ENCODE data around the gene SLC6A19.

SLC6A19 gene

DNA sequence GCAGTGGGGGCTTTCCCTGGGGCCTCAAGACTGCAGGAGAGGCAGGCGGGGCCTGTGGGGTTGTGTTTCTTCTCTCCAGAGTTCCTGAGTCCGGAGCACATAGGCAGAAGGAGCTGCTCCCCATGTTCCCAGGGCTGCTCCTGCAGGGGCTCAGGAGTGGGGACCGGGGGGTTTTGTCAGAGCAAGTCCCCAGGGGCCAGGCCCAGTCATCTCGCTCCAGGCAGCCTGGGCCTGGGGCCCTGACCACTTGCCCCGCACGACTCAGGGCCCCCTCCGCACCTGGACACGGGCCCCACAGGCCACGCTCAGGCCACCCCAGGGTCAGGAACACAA lies 22.0 kb upstream of the SLC6A19 start:
- DNase-seq (ENCODE audit: low read depth in 2 of 3, low spot score in 2 of 3), result no peak

DNA sequence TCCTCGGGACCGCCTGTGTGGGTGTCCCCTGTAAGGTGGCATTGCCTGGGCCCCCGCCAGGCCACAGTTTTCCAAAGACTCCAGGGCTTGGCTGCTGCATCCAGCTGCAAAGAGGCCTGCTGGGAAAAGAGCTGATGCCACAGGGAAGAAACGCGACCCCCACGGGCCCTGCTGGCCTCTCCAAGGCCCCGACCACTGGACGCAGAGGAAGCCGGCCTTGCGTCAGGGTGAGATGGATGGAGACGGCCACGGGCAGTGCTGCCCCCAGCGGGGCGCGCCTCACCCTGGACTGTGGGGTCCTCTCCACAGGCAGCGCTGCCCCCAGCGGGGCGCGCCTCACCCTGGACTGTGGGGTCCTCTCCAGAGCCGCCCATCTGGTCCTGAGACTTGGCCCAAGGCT lies 21.3 kb upstream of the SLC6A19 start:
- DNase-seq (ENCODE audit: low read depth in 2 of 3, low spot score in 2 of 3), result no peak

DNA sequence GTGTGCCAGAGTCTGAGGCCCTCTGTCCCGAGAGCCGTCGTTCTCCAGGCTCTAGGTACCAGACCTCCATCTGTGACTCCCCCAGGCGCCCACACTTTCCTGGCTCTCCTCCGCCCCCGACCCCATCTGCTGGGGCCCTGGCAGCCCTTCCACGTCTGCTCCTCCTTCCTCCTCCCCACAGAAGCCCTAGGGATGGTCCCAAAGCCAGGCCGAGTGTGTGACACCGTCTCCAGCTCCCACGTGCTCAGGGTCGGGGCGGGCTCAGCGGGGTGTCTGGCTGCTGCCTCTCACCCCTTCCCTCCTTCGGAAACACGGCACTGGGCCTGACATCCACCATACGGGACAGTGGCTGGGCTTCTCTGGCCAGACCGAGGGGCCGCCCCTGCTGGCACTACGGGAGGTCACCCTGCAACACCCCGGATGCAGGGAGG lies 20.5 kb upstream of the SLC6A19 start:
- no peak for DNase-seq (ENCODE audit: low read depth in 2 of 3, low spot score in 2 of 3)

DNA sequence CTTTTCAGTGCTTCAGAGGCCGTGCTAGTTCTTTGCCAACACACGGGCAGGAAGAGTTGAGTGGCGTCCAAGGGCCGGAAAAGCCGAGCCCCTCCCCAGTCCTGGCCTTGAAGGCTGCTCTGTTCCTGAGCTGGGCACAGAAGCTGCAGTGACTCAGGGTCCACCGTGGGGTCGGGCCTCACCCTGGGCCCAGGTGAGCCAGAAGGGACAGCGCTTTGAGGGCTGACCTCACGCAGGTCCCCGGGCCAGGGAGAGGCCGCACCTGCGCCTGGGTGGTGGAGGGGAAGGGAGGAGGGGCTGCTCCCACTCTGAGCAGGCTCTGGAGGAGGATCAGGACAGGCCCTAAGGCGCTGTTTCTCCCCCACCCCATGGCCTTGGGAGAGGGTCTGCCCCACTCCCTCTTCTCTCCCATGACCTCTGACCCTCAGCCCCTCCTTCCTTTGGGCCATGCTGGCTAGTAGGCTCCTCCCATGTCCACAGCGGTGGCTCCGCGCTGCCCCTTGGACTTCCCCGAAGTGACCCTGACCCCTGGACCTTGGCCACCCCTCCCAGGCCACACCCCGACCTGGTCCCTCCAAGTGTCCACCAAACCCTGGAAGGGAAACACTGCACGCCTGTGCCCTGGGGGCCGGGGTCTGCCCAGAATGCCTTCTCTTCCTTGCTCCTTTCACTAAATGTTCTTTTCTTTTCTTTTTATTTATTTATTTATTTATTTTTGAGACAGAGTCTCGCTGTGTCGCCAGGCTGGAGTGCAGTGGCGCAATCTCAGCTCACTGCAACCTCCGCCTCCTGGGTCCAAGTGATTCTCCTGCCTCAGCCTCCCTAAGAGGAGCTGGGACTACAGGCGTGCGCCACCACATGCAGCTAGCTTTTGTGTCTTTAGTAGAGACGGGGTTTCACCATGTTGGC lies 19.7 kb upstream of the SLC6A19 start:
- DNase-seq (ENCODE audit: low read depth in 2 of 3, low spot score in 2 of 3), result no peak

DNA sequence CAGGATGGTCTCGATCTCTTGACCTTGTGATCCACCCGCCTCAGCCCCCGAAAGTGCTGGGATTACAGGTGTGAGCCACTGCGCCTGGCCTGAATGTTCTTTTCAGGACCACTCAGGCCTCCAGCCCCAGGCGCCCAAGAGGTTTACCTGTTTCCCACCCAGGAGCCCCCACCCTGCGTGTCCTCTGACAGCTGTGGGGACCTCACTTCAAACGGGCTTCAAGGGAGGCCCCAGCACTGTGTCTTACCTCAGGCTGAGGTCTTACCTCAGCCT lies 19.1 kb upstream of the SLC6A19 start:
- DNase-seq (ENCODE audit: low read depth in 2 of 3, low spot score in 2 of 3), result no peak

DNA sequence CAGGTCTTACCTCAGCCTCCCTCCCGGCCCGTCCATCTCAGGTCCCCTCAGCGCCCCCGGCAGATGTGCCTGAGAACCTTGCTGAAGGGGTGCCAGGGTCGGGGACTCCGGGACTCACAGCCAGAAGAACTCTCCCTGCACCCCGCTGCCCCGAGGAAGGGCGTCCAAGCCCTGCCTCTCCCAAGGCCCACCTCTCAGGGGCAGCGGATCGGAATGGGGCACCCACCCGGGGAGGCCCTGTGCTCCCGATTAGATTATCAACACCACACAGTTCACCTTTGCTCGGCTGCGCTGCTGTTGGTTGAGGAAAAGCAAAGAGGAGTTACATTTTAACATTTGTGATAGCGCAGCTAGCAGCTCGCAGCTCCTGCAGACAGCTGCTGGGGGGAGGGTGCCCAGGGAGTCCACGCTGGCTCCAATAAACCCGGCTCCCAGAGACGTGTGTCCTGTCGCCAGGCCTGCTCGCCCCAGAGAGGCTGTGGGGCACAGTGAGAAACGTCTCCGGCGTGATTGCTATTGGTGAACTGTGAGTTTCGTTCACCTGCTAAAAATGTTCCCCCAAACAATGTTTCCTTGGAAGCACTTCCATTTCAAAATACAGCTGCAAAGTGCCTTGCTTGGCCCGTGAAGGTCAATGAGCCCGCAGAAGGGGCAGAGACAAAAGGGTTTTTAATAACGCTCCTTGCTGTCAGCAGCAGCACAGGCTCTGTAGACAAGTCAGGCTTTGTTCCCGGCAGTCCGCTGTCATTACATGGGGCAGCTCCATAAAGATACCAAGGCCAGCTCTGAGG lies 18.6 kb upstream of the SLC6A19 start:
- DNase-seq (ENCODE audit: low read depth in 2 of 3, low spot score in 2 of 3), result no peak

DNA sequence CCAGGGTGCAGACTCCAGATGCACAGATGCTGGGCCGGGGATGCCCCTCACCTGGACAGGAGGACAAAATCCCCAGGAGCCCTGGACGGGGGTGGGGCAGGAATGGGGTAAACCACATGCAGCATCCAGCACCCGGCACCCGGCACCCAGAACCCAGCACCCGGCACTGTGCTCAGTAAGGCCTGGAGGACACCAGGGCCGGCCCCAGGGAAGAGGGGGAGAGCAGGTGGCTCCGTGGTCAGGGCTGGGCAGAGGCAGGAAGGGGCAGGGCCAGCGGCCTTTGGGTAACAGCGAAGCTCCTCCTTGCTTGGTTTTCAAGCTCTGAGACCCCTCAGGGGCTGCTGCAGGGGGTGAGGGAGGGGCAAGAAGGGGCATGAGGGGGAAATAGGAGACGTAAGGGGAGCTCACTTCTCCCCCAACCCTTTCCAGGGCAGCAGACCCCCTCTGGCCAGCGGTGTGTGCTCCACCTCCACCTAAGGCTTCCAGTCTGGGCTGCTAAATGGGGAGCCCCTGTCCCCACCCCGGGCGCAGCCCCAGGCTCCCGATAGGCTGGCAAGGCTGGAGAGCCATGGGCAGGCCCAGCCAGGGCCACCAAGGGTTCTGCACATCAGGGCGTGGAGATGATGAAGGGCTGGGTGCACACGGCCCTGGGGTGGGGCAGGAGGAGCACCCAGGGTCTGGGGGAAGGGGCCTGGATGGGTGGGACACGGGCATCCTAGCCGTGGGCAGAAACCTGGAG lies 17.8 kb upstream of the SLC6A19 start:
- DNase-seq (ENCODE audit: low read depth in 2 of 3, low spot score in 2 of 3), result no peak

DNA sequence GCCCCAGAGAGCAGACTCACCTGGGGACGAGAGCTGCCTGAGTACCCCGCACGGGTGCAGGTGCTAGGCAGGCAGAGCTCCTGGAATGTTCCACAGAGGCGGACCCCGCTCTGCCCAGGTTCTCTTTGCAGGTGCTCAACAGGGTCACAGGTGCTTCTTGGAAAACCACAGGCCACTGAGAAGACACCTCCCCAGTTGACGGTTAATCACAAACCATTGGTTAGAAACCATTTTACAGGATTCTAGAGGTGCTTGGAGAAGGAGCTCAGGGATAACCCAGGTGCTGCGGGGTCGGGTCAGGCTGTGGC lies 17.3 kb upstream of the SLC6A19 start:
- DNase-seq (ENCODE audit: low read depth in 2 of 3, low spot score in 2 of 3), result no peak

DNA sequence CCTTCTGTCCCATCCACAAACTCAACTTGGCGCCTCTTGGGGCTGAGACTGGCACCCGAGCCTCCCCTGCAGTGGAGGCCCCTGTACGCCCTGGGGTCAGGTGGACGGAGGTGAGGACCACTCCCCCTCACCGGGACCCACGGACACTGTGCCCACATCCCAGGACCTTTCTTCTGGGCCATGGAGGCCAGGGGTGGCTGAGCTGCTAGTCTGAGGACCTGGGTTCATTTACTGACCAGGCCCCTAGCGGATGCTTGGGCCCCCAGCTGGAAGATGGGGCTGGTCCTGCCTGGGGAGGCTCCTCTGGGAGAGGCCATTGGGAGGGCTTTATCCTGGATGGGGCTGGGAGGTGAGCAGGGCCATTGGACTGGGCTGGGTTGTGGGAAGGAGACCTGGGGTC lies 16.9 kb upstream of the SLC6A19 start:
- DNase-seq (ENCODE audit: low read depth in 2 of 3, low spot score in 2 of 3), result no peak

DNA sequence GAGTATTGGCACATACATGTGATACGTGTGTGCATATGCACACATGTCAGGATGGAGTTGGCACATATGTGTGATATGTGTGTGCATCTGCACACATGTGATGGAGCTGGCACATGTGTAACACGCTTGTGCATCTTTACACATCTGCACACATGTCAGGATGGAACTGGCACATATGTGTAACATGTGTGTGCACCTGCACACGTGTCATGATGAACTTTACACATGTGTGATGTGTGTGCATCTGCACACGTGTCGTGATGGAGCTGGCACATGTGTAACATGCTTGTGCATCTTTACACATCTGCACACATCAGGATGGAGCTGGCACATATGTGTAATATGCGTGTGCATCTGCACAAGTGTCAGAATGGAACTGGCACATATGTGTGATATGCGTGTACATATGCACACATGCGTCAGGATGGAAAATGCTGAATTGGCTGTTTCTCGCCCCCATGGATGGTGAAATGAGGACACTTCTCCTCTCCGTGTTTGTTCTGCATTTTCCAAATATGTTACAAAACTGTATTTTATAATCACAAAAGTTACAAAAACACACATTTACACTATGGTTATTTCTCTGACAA lies 16.3 kb upstream of the SLC6A19 start:
- DNase-seq (ENCODE audit: low read depth in 2 of 3, low spot score in 2 of 3), result no peak

DNA sequence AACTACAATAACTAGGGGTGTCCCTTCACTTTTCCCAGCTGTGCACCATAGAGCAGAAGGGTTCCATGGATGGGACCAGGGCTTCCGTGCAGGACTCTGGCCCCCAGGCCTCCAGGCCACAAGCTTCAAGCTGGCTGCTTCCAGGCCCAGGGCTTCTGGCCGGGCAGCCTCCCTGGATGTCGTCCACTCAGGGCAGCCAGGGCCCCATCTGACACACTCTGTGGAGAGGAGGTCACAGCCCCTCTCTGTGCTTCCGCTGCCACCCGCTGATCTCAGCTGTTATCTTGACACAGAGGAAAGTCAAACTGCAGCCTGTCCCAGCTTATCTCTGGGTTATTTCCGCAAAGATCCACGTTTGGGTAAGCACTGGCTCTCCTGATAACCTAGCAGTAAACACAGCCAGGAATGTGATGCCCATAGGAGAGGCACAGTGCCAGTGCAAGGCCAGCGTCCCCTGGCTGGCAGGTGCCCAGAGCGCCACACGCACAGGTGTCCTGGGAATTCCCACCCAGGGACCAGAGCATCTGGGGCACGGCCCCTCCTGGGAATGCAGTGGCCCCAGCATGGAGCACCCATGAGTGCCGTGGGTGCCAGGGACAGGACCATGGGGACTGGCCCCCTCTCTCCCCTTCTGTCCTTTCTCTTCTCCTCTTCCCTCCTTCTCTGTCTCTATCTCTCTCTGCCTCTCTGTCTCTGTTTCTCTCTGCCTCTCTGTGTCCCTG lies 15.6 kb upstream of the SLC6A19 start:
- DNase-seq (ENCODE audit: low read depth in 2 of 3, low spot score in 2 of 3), result no peak

DNA sequence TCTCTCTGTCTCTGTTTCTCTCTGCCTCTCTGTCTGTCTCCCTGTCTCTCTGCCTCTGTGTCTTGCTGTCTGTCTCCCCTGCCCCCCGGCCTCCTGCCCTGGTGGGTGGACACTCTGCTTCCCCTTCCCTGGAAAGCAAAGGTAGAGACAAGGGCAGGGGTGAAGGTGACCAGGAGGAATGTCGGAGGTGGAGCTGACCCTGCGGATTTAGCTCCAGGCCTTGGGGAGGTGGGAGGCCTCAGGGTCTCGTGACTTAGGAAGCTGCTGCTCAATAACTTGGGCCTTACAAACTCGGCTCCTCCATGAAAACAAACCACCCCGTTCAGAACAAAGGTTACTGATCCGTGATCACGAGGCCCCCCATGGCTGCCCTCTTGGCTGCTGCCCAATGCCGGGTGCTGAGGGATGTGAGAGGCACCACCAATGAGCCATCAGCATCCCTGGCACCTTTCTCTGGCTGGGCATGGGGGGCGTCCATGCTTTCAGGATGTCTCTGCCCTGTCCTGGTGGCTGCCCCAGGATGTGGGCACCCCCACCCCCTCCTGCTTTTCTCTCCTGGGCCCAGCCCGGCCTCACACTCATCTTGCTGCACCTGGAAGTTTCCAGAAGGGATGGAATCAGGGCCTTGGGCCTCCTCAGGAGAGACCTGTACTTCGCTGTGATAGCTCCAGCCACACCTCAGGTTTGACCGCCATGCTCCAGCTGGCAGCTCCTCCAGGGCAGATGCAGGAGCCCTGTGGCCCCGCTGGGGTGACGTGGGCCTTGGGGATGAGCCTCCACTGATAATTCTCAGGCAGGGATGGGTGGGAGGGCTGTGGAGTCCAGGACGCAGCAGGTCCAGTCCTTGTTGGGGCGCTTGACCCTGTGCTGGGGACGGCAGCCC lies 14.8 kb upstream of the SLC6A19 start:
- no peak for DNase-seq (ENCODE audit: low read depth in 2 of 3, low spot score in 2 of 3)

DNA sequence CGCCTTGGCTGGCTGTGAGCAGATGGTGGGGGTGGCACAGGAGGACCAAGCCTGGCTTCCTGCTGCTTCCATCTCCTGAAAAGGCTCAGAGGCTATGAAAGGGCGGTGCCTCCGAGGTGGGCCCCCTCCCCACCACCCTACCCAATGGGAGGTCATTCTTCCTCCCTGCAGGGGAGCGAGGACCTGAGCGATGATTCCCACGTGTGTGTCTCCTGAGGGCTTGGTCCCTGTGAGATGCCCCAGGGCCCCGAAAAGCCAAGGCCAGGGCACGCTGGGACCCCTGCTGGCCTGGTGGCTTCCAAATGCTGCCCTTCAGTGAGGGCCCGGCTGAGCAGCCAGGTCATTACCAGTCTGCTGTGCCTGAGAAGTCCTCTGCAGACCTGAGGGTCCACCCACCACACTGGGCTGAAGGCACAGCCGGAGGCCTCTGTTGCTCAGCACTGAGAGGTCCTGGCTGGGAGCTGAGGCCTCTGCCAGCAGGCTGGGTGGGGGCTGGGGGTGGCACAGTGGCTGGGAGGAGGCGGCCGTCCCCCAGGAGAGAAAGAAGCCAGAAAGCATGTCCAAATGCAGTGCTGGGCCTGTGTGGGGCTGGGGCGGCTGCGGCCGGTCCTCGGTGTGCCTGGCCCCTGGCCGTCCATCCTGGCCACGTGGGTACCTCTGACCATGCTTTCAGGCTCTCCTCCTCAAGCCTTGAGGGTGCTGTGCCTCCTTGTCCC lies 14.0 kb upstream of the SLC6A19 start:
- no peak for DNase-seq (ENCODE audit: low read depth in 2 of 3, low spot score in 2 of 3)

DNA sequence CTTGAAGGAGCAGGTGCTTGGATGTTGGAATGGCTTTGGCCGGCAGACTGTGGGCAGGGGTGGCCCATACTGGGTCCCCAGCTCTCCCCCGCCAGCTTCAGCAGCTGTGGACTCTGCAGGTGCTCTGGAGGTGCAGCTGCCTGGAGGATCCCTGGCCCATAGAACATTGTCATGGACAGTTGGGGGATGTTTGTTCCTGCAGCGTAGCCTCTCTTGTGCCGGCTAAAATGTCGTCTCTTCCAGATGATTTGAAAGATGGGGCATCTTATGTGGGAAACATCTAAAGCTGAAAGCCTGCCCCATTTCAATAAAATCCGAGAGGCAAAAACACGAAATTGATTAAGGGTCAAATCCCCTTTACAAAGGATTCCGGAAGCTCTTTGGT lies 13.5 kb upstream of the SLC6A19 start:
- DNase-seq (ENCODE audit: low read depth in 2 of 3, low spot score in 2 of 3), result no peak

DNA sequence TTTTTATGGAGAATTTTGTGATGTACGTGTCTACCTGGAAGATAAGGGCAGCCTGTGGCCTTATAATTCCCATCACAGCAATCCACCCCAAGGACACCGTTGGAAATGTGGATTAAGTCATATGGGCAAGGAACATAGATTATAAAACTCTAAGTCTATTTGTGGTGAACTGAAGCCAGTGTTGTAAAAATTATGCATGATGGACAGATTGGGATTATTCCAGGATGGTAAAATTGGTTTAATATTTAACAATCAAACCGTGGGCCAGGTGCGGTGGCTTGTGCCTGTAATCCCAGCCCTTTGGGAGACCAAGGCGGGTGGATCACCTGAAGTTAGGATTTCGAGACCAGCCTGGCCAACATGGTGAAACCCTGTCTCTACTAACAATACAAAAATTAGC lies 12.9 kb upstream of the SLC6A19 start:
- DNase-seq (ENCODE audit: low read depth in 2 of 3, low spot score in 2 of 3), result no peak

DNA sequence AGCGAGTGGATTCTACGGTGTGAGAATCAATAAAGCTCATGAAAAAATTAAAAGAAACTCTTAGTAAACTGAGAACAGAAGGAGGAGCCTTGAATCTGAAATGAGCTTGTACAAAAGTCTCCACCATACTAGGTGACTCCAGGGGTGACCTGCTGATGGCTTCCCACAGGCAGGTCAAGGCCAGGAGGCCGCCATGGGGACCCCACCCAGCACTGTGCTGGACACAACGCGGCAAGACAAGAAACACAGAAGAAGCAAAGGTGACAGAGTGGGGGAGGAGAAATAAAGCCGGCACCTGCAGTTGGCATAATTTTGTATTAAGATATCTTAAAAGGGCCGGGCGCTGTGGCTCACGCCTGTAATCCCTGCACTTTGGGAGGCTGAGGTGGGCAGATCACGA lies 12.1 kb upstream of the SLC6A19 start:
- no peak for DNase-seq (ENCODE audit: low read depth in 2 of 3, low spot score in 2 of 3)

DNA sequence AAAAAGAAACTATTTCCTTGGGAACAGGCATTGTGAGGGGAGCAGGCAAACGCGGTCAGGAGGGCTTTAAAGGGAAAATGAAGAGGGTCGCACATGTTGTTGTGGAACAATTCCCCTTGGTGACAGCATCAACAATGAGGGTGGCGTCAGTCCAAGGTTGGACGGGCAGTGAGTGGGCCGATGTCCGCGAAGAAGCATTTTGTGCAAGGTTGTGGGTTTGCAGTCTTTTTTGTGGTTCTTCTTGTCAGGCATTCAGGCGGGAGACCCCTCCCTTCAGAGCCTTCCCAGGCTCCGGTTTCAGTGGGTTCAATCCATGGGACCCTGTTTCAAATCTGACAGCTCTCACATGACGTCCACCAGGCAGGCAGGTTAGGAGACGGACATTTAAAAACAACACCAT lies 11.1 kb upstream of the SLC6A19 start:
- DNase-seq (ENCODE audit: low read depth in 2 of 3, low spot score in 2 of 3), result no peak

DNA sequence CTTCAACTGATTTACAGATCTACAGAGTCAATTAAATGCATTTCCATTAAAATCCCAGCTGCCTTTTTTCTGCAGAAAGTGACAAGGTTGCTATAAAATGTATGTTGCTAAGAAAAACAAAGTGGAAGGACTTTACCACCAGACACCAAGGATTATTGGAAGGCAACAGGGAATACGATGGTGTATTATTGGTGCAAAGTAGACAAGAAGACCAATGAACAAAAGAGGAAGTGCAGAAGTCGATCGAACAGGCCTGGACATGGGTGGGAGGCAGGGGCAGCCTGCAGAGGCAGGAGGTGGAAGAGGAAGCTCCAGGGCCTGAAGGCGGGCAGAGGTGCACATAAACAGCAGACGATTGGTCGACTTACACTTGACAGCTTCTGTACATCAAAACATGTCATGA lies 10.6 kb upstream of the SLC6A19 start:
- no peak for DNase-seq (ENCODE audit: low read depth in 2 of 3, low spot score in 2 of 3)

DNA sequence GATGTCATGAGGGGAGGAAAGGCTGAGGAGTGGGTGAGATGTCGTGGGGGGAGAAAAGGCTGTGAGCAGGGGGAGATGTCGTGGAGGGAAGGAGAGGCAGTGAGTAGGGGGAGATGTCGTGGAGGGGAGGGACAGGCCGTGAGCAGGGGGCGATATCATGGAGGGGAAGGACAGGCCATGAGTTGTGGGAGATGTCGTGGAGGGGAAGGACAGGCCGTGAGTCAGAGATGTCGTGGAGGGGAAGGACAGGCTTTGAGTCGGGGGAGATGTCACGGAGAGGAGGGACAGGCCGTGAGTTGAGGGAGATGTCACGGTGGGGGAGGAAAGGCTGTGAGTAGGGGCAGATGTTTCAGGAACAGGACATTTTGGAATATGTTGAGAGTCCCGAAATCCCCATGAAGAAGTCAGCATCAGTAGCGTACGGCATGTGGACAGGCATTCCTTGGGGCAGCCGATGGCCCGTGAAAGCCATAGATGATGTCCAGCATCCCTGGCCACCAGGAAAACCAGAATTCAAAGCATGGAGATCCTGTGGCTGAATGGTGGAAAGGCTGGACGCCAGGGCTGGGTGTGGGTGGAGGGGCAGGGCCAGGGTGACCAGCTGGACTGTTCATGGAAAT lies 8.3 kb upstream of the SLC6A19 start:
- no peak for DNase-seq (ENCODE audit: low read depth in 2 of 3, low spot score in 2 of 3)
